ENCODE measurements around the gene ZNF76.
"Not testable (repeated sequence)": the region's sequence is repeated elsewhere in the genome, so short reads cannot be mapped to it uniquely, and the experiment has no call there.

GRCh38 chr6:35308543-35308942, 49.0 kb downstream of the ZNF76 start:
- not testable (repeated sequence) for TF ChIP-seq ZNF274 (IDR thresholded peaks at IDR 0.05; ENCODE audit: low read depth, low read length); YY1 (IDR thresholded peaks at IDR 0.05; ENCODE audit: insufficient read depth, insufficient read length)

Measured in NT2/D1 (cell line).